Measurements from ENCODE around the gene ZBTB40. TPM values are rescaled to one million over a fixed set of nuclear protein-coding genes. Genes with fewer than 3 reads are reported as not detected.

ZBTB40 gene
- polyA plus RNA-seq, 1 of the 3 experiments (the other 2 are of a cell fraction), result 5.0 TPM

DNA sequence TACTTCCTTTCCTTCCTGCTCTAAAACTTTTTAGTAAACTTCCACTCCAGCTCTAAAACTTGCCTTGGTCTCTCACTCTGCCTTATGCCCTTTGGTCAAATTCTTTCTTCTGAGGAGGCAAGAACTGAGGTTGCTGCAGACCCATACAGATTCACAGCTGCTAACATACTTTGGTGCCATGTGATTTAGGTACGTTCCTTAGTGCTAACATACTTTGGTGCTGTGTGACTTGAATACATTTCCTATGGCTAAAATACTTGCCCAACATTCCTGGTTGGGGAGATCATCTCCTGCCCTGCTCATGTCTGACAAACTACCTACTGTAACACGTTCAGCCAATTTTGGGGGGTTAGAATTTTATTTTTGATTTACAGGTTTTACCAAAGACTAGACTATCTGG lies 6.8 kb upstream of the ZBTB40 start:
- ChIA-PET CTCF (interaction anchor here (1.1 kb wide), 1 partner anchor 28 kb away, joined by 3 read pairs; no protein-coding TSS in a partner anchor), POLR2A (no interaction called here)
- Histone ChIP-seq H3K9me2 (no peaks in the 10 kb centered on the region), H3K27me3 (ENCODE audit: insufficient read depth) (no peaks in the 10 kb centered on the region), H3K9me3 (peaks cover 11% of the 10 kb centered on the region), H3K4me2 (no peak overlapping the region), H3K27ac (ENCODE audit: low read depth in 2 of 2, low read length in 1 of 2) (no peak overlapping the region), H3K9ac (no peak overlapping the region), H3K4me3 (ENCODE audit: low read depth in 2 of 2, low read length in 1 of 2) (no peak overlapping the region), H3F3A (replicated peaks; ENCODE audit: insufficient read depth) (peaks cover 24% of the 10 kb centered on the region), H3K36me3 (replicated peaks in 1 of 2; ENCODE audit: control insufficient read depth in 1 of 2, insufficient read depth in 2 of 2, low read length in 1 of 2) (peaks cover 0 to 4% of the 10 kb centered on the region in 2 experiments), H3K4me1 (ENCODE audit: control insufficient read depth in 1 of 2, insufficient read depth in 2 of 2, low read depth in 1 of 2, low read length in 1 of 2) (peaks cover 5 to 21% of the 10 kb centered on the region in 2 experiments; a peak in 3 of 4 replicates), H3K79me2 (ENCODE audit: insufficient read depth) (no peaks in the 10 kb centered on the region), H4K20me1 (ENCODE audit: insufficient read depth) (no peaks in the 10 kb centered on the region), H2AFZ (ENCODE audit: low read depth) (no peak overlapping the region)
- 59% methylated on average over 2 of the region's 2 CpGs for WGBS (ENCODE audit: low lambda C conversion rate)
- TF ChIP-seq EZH2phosphoT487 (IDR thresholded peaks at IDR 0.05; ENCODE audit: borderline replicate concordance, low read depth) (no peak), MEF2A (IDR thresholded peaks at IDR 0.05; ENCODE audit: borderline replicate concordance, low read depth) (no peak), JUND (IDR thresholded peaks at IDR 0.05) (no peak), RFX5 (IDR thresholded peaks at IDR 0.05; ENCODE audit: low read length) (no peak), CHD2 (IDR thresholded peaks at IDR 0.05; ENCODE audit: low read length, partially characterized antibody) (no peak), MXI1 (IDR thresholded peaks at IDR 0.05; ENCODE audit: low read depth, low read length) (no peak), GABPA (IDR thresholded peaks at IDR 0.05; ENCODE audit: low read depth) (no peak), POLR2AphosphoS5 (IDR thresholded peaks at IDR 0.05; ENCODE audit: low read depth, low read length) (no peak), RXRA (IDR thresholded peaks at IDR 0.05; ENCODE audit: borderline replicate concordance, low read depth) (no peak), SIN3A (IDR thresholded peaks at IDR 0.05; ENCODE audit: borderline replicate concordance, low read depth, low read length) (no peak), USF1 (IDR thresholded peaks at IDR 0.05; ENCODE audit: borderline replicate concordance, low read depth) (no peak), RCOR1 (IDR thresholded peaks at IDR 0.05; ENCODE audit: low read length) (no peak), YY1 (IDR thresholded peaks at IDR 0.05; ENCODE audit: low read depth) (no peak), FOXM1 (IDR thresholded peaks at IDR 0.05; ENCODE audit: low read depth) (no peak)
- TF ChIP-seq, protein P1, sequence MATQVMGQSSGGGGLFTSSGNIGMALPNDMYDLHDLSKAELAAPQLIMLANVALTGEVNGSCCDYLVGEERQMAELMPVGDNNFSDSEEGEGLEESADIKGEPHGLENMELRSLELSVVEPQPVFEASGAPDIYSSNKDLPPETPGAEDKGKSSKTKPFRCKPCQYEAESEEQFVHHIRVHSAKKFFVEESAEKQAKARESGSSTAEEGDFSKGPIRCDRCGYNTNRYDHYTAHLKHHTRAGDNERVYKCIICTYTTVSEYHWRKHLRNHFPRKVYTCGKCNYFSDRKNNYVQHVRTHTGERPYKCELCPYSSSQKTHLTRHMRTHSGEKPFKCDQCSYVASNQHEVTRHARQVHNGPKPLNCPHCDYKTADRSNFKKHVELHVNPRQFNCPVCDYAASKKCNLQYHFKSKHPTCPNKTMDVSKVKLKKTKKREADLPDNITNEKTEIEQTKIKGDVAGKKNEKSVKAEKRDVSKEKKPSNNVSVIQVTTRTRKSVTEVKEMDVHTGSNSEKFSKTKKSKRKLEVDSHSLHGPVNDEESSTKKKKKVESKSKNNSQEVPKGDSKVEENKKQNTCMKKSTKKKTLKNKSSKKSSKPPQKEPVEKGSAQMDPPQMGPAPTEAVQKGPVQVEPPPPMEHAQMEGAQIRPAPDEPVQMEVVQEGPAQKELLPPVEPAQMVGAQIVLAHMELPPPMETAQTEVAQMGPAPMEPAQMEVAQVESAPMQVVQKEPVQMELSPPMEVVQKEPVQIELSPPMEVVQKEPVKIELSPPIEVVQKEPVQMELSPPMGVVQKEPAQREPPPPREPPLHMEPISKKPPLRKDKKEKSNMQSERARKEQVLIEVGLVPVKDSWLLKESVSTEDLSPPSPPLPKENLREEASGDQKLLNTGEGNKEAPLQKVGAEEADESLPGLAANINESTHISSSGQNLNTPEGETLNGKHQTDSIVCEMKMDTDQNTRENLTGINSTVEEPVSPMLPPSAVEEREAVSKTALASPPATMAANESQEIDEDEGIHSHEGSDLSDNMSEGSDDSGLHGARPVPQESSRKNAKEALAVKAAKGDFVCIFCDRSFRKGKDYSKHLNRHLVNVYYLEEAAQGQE (IDR thresholded peaks at IDR 0.05; ENCODE audit: low read depth, low read length), result no peak
- TF ChIP-seq, protein P2, sequence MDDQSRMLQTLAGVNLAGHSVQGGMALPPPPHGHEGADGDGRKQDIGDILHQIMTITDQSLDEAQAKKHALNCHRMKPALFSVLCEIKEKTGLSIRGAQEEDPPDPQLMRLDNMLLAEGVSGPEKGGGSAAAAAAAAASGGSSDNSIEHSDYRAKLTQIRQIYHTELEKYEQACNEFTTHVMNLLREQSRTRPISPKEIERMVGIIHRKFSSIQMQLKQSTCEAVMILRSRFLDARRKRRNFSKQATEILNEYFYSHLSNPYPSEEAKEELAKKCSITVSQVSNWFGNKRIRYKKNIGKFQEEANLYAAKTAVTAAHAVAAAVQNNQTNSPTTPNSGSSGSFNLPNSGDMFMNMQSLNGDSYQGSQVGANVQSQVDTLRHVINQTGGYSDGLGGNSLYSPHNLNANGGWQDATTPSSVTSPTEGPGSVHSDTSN (IDR thresholded peaks at IDR 0.05), result no peak
- TF ChIP-seq, protein P3, sequence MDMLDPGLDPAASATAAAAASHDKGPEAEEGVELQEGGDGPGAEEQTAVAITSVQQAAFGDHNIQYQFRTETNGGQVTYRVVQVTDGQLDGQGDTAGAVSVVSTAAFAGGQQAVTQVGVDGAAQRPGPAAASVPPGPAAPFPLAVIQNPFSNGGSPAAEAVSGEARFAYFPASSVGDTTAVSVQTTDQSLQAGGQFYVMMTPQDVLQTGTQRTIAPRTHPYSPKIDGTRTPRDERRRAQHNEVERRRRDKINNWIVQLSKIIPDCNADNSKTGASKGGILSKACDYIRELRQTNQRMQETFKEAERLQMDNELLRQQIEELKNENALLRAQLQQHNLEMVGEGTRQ (IDR thresholded peaks at IDR 0.05; ENCODE audit: borderline replicate concordance, low read depth, low read length), result no peak
- no peak for DNase-seq
